Measurements from ENCODE around the gene NFYC. TPM values are rescaled to one million over a fixed set of nuclear protein-coding genes. Genes with fewer than 3 reads are reported as not detected.
A peak's percentile ranks its signal among the peaks of the same experiment; 100 is the strongest.

NFYC gene
- total RNA-seq, 4 donors from 2014 or later: 30.3 to 36.3 (median 33.3) TPM

GRCh38 chr1:40772146-40772955 lies 80.8 kb downstream of the NFYC start:
- no peak overlapping the region for H3K4me3 ChIP-seq
- no peak overlapping the region for H3K27ac ChIP-seq
- peaks cover 0 to 13% (median 0%) of the 10 kb centered on the region in 4 donors for H3K9me3 ChIP-seq
- H3K36me3 ChIP-seq: peaks cover 0 to 76% (median 0%) of the 10 kb centered on the region in 3 donors
- no peak for TF ChIP-seq POLR2A (IDR thresholded peaks at IDR 0.05)
- no peak for DNase-seq (ENCODE audit: low spot score in 2 of 2)
- H3K4me1 ChIP-seq: peaks cover 0 to 13% (median 0%) of the 10 kb centered on the region in 4 donors
- WGBS, 2 donors: 72 to 78% methylated on average over 2 of the region's 2 CpGs
- H3K27me3 ChIP-seq: no peaks in the 10 kb centered on the region

DNA sequence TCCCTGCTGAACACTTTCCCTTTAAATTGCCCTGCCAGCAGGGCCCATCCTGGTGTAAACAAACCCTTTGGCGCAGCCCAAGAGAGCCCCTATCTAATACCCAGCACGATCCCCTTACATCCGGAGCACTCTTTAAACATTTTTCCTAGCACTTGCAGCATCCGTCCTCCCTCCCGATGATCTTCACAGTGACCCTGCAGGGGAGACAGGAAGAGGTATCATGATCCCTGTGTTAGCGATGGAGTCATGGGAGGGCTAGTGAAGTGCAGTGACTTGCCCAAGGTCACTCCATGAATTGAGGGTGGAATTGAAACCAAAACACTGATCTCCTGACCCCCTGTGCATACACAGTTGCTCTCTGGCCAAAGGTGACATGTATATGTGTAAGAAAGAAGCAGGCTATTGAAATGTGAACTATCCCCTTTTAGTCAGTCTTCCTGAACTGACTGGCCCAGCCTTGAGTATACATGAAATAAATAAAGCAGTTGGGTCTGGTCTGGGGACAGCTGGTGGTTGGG lies 82.3 kb downstream of the NFYC start:
- Histone ChIP-seq H3K27me3 (no peaks in the 10 kb centered on the region), H3K27ac (no peak overlapping the region), H3K36me3 (peaks cover 0 to 68% (median 0%) of the 10 kb centered on the region in 3 donors), H3K9me3 (peaks cover 0 to 18% (median 0%) of the 10 kb centered on the region in 4 donors), H3K4me3 (no peak overlapping the region), H3K4me1 (peaks cover 0 to 6% (median 0%) of the 10 kb centered on the region in 4 donors)
- TF ChIP-seq POLR2A (IDR thresholded peaks at IDR 0.05) (no peak), EP300 (IDR thresholded peaks at IDR 0.05) (no peak), CTCF (IDR thresholded peaks at IDR 0.05) (no peak)
- WGBS, 2 donors: 61% methylated on average over 6 of the region's 6 CpGs
- no peak for DNase-seq (ENCODE audit: low spot score in 2 of 2)

- peaks cover 0 to 18% (median 0%) of the 10 kb centered on the region in 4 donors for H3K9me3 ChIP-seq
- no peak overlapping the region for H3K27ac ChIP-seq
- H3K4me3 ChIP-seq: no peak overlapping the region
- TF ChIP-seq EP300 (IDR thresholded peaks at IDR 0.05): no peak
- TF ChIP-seq CTCF (IDR thresholded peaks at IDR 0.05): peak; percentile 42 to 65 (median 61)
- no peak for TF ChIP-seq POLR2A (IDR thresholded peaks at IDR 0.05)
- peaks cover 0 to 6% (median 0%) of the 10 kb centered on the region in 4 donors for H3K4me1 ChIP-seq
- 29 to 53% methylated on average over 3 of the region's 3 CpGs for WGBS, 2 donors
- peaks cover 0 to 63% (median 0%) of the 10 kb centered on the region in 3 donors for H3K36me3 ChIP-seq
- no peaks in the 10 kb centered on the region for H3K27me3 ChIP-seq
- peak in 1 of 2 donors; percentile 44 for DNase-seq (ENCODE audit: low spot score in 2 of 2)
Measured at GRCh38 chr1:40774266-40774998, 82.9 kb downstream of the NFYC start.

GRCh38 chr1:40776236-40777072 lies 85.0 kb downstream of the NFYC start:
- Histone ChIP-seq H3K27ac (no peak overlapping the region), H3K4me1 (no peaks in the 10 kb centered on the region), H3K36me3 (peaks cover 0 to 43% (median 0%) of the 10 kb centered on the region in 3 donors), H3K27me3 (no peaks in the 10 kb centered on the region), H3K4me3 (no peak overlapping the region), H3K9me3 (peaks cover 0 to 18% (median 0%) of the 10 kb centered on the region in 4 donors)
- no peak for TF ChIP-seq CTCF (IDR thresholded peaks at IDR 0.05)
- no peak for TF ChIP-seq POLR2A (IDR thresholded peaks at IDR 0.05)
- no peak for TF ChIP-seq EP300 (IDR thresholded peaks at IDR 0.05)
- DNase-seq (ENCODE audit: low spot score in 2 of 2): no peak
- WGBS, 2 donors: 93 to 95% methylated on average over 4 of the region's 4 CpGs
